Suprapubic skin (tissue), 4 donors: ENCODE results near the gene PRC1. TPM values are rescaled to one million over a fixed set of nuclear protein-coding genes. Genes with fewer than 3 reads are reported as not detected.

Experiments
- DNase-seq, 2 donors: peaks; one replicate each; pipeline ENCODE4 v3.0.0-alpha.2; 2019; ENCODE audit warnings: low spot score in 2 of 2
- H3K27ac ChIP-seq: fragments of 200-600 bp; sonication (generic); one replicate; pipeline ENCODE4 v1.5.1; 2019
- H3K27me3 ChIP-seq: fragments of 200-600 bp; sonication (generic); one replicate; pipeline ENCODE4 v1.5.1; 2019
- H3K36me3 ChIP-seq: fragments of 200-600 bp; sonication (generic); one replicate; pipeline ENCODE4 v1.5.1; 2019
- H3K4me1 ChIP-seq: fragments of 200-600 bp; sonication (generic); one replicate; pipeline ENCODE4 v1.5.1; 2019
- H3K4me3 ChIP-seq: fragments of 200-600 bp; sonication (generic); one replicate; pipeline ENCODE4 v1.5.1; 2019; ENCODE audit warnings: mild to moderate bottlenecking
- H3K9me3 ChIP-seq: fragments of 200-600 bp; sonication (generic); one replicate; pipeline ENCODE4 v1.5.1; 2019
- EP300 ChIP-seq: sonication (generic); formaldehyde crosslinking; IDR thresholded peaks from one replicate; pipeline ENCODE4 v1.6.1; 2017; ENCODE audit warnings: antibody characterized with exemption
- POLR2A ChIP-seq, 2 donors: fragments of 450-650 bp; IDR thresholded peaks; one replicate each; pipeline ENCODE4 v1.6.1; 2017; ENCODE audit warnings: antibody characterized with exemption in 2 of 2, mild to moderate bottlenecking in 2 of 2, moderate library complexity in 2 of 2
- POLR2AphosphoS5 ChIP-seq, 3 donors: sonication (generic); formaldehyde crosslinking; IDR thresholded peaks; one replicate each; pipeline ENCODE4 v1.6.1; 2017; ENCODE audit warnings: antibody characterized with exemption in 3 of 3
- WGBS: methylation state at CpG from one replicate; pipeline ENCODE4 v1.1.5; 2018; 5-methylcytosine and 5-hydroxymethylcytosine counted together
- total RNA-seq, 4 donors: library from RNA; depleted of rRNA; stranded (reverse); fragments of >200 nt; gene quantifications; one replicate each; pipeline ENCODE4 v1.1.0, GENCODE V29; 2016
- TF ChIP-seq, protein P1 (sequence below), 2 donors: fragments of 200-600 bp in 1 of 2; fragments of 450-650 bp in 1 of 2; sonication (generic) in 1 of 2; IDR thresholded peaks; one replicate each; pipeline ENCODE4 v1.5.1; 2016 to 2019; ENCODE audit warnings: antibody characterized with exemption in 2 of 2, mild to moderate bottlenecking in 1 of 2, moderate library complexity in 1 of 2

PRC1 gene
- total RNA-seq, 4 donors from 2014 or later: 17.6 to 41.2 (median 34.6) TPM

- peak in 1 of 2 donors; percentile 42 for DNase-seq
- H3K27ac ChIP-seq: no peak overlapping the region
- no peaks in the 10 kb centered on the region for H3K4me1 ChIP-seq
- H3K36me3 ChIP-seq: peaks cover 98% of the 10 kb centered on the region
- TF ChIP-seq POLR2AphosphoS5 (IDR thresholded peaks at IDR 0.05) (no peak), POLR2A (IDR thresholded peaks at IDR 0.05) (no peak), EP300 (no peak)
- TF ChIP-seq, protein P1, sequence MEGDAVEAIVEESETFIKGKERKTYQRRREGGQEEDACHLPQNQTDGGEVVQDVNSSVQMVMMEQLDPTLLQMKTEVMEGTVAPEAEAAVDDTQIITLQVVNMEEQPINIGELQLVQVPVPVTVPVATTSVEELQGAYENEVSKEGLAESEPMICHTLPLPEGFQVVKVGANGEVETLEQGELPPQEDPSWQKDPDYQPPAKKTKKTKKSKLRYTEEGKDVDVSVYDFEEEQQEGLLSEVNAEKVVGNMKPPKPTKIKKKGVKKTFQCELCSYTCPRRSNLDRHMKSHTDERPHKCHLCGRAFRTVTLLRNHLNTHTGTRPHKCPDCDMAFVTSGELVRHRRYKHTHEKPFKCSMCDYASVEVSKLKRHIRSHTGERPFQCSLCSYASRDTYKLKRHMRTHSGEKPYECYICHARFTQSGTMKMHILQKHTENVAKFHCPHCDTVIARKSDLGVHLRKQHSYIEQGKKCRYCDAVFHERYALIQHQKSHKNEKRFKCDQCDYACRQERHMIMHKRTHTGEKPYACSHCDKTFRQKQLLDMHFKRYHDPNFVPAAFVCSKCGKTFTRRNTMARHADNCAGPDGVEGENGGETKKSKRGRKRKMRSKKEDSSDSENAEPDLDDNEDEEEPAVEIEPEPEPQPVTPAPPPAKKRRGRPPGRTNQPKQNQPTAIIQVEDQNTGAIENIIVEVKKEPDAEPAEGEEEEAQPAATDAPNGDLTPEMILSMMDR (IDR thresholded peaks at IDR 0.05): no peak
- H3K4me3 ChIP-seq: no peak overlapping the region
- no peaks in the 10 kb centered on the region for H3K9me3 ChIP-seq
- no peaks in the 10 kb centered on the region for H3K27me3 ChIP-seq
- WGBS: 93% methylated on average over 16 of the region's 16 CpGs
Observed at GRCh38 chr15:90946538-90946937, 47.8 kb downstream of the PRC1 start.

DNA sequence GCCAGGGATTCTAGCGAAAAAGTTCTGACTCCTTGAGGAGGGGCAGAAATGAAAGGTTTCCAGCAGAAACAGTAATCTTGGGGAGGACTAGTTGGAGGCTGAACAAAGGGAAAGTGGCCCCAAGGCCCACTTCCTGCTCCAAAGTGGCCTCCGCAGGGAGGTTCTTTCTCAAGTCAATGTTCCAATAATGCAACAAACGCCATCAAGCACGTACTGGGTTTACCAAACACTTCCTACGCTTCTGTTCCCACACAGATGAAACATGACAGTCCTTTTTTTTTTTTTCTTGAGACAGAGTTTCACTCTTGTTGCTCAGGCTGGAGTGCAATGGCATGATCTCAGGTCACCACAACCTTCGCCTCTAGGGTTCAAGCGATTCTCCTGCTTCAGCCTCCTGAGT, 49.2 kb downstream of the PRC1 start:
- peaks cover 98% of the 10 kb centered on the region for H3K36me3 ChIP-seq
- no peak for DNase-seq
- no peaks in the 10 kb centered on the region for H3K9me3 ChIP-seq

GRCh38 chr15:90942354-90943120, 51.8 kb downstream of the PRC1 start:
- DNase-seq: peak in 1 of 2 donors; percentile 45
- Histone ChIP-seq H3K27me3 (no peaks in the 10 kb centered on the region), H3K9me3 (no peaks in the 10 kb centered on the region), H3K36me3 (peaks cover 89% of the 10 kb centered on the region), H3K4me1 (no peaks in the 10 kb centered on the region), H3K4me3 (no peak overlapping the region), H3K27ac (no peak overlapping the region)
- no peak for TF ChIP-seq EP300
- no peak for TF ChIP-seq POLR2AphosphoS5 (IDR thresholded peaks at IDR 0.05)
- TF ChIP-seq, protein P1 (IDR thresholded peaks at IDR 0.05): no peak
- TF ChIP-seq POLR2A (IDR thresholded peaks at IDR 0.05): no peak
- WGBS: 82% methylated on average over 9 of the region's 12 CpGs

More for the DNA sequence above, 49.2 kb downstream of the PRC1 start:
- 97% methylated on average over 7 of the region's 7 CpGs for WGBS
- Histone ChIP-seq H3K4me1 (no peaks in the 10 kb centered on the region), H3K27ac (no peak overlapping the region), H3K27me3 (no peaks in the 10 kb centered on the region), H3K4me3 (no peak overlapping the region)
- TF ChIP-seq EP300 (no peak), POLR2A (IDR thresholded peaks at IDR 0.05) (no peak), POLR2AphosphoS5 (IDR thresholded peaks at IDR 0.05) (no peak)
- TF ChIP-seq, protein P1 (IDR thresholded peaks at IDR 0.05): no peak

DNA sequence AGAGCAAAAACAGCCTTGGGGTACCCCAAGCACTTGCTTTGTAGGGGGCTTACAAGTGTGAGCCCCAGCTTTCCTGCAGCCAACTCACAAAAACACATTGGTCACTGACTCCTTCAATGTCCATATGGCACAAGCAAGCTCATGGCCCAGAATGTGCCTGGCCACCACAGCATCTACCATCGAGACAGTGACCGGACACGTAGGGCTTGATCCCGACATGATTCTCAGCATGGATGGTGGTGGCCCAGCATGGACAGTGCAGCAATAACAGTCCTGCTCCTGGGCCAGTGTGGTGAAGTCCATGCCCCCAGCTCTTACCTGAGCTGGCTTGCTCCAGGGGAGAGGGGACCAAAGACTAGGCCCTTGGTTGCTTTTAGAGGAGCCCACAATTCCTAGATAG, 53.3 kb downstream of the PRC1 start:
- H3K9me3 ChIP-seq: no peaks in the 10 kb centered on the region
- DNase-seq: no peak
- H3K4me3 ChIP-seq: no peak overlapping the region
- 96% methylated on average over 4 of the region's 4 CpGs for WGBS
- no peaks in the 10 kb centered on the region for H3K27me3 ChIP-seq
- H3K36me3 ChIP-seq: peaks cover 79% of the 10 kb centered on the region
- no peak overlapping the region for H3K27ac ChIP-seq
- no peak for TF ChIP-seq POLR2A (IDR thresholded peaks at IDR 0.05)
- no peak for TF ChIP-seq EP300
- no peak for TF ChIP-seq POLR2AphosphoS5 (IDR thresholded peaks at IDR 0.05)
- TF ChIP-seq, protein P1 (IDR thresholded peaks at IDR 0.05): no peak
- peaks cover 12% of the 10 kb centered on the region for H3K4me1 ChIP-seq

DNA sequence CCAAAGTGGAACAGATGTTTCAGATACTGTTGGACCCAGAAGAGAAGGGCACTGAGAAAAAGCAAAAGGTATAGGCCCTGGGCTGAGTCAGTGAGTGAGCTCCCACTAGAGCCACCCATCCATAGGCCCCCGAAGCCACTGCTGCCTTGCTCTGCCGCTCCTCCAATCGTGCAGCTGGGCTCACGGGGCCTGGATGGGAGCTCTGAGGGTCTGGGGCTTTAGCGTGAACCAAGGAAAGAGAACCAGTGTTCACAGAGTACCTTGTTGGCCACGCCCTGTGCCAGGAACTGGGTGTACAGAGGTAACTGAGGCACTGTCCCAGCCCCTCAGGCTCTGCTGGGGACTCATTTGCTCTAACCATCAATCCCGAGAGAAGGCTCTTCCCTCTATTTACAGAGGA, 54.6 kb downstream of the PRC1 start:
- no peak for DNase-seq
- Histone ChIP-seq H3K27ac (no peak overlapping the region), H3K4me1 (peaks cover 22% of the 10 kb centered on the region), H3K4me3 (no peak overlapping the region), H3K27me3 (no peaks in the 10 kb centered on the region), H3K36me3 (peaks cover 66% of the 10 kb centered on the region), H3K9me3 (no peaks in the 10 kb centered on the region)
- 82% methylated on average over 7 of the region's 7 CpGs for WGBS
- TF ChIP-seq POLR2A (IDR thresholded peaks at IDR 0.05): no peak
- TF ChIP-seq, protein P1 (IDR thresholded peaks at IDR 0.05): no peak
- no peak for TF ChIP-seq EP300
- no peak for TF ChIP-seq POLR2AphosphoS5 (IDR thresholded peaks at IDR 0.05)
